HEK293T (cell line): Measurements from ENCODE around the gene OR1K1.

Experiments
- SP1 ChIP-seq: fragments of 450-650 bp; IDR thresholded peaks from 2 replicates; pipeline ENCODE4 v1.6.1; 2017
- TARDBP ChIP-seq: fragments of 450-650 bp; IDR thresholded peaks from 2 replicates; pipeline ENCODE4 v1.6.1; 2016

DNA sequence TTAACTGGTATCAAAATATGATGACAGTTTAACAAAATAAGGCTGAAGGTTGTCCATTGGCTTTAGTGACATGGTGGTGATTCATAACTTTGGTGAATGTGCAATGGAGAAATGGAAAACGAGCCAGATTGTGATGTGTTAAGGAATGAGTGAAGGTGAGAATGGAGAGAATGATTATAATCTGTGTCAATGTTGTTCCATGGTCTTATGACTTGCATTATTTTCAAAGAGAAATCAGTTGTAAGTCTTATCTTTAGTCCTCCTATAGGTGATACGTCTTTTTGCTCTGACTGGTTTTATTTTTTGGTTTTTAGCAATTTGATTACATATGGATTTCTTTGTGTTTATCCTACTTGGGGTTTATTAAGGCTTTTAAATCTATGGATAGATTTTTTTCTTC lies 45.1 kb upstream of the OR1K1 start:
- TF ChIP-seq SP1 = no peak
- TF ChIP-seq TARDBP = no peak
